Measurements from ENCODE around the gene DCDC1. TPM values are rescaled to one million over a fixed set of nuclear protein-coding genes. Genes with fewer than 3 reads are reported as not detected.
"Not testable (repeated sequence)": the region's sequence is repeated elsewhere in the genome, so short reads cannot be mapped to it uniquely, and the experiment has no call there.

DCDC1 gene
- total and polyA plus RNA-seq, 2 experiments from 2014 or later: 1.1 TPM; not detected in 1

GRCh38 chr11:31323145-31323544 lies 46.4 kb downstream of the DCDC1 start:
- H3K4me3 ChIP-seq: no peak overlapping the region
- no peaks in the 10 kb centered on the region for H3K4me1 ChIP-seq (ENCODE audit: low read depth)
- no peaks in the 10 kb centered on the region for H3K36me3 ChIP-seq
- H3K9me3 ChIP-seq (ENCODE audit: low read depth): no peaks in the 10 kb centered on the region
- no peaks in the 10 kb centered on the region for H3K27me3 ChIP-seq
- no peak for DNase-seq (ENCODE audit: low read depth in 1 of 2, low spot score in 1 of 2)
- TF ChIP-seq, protein P1, sequence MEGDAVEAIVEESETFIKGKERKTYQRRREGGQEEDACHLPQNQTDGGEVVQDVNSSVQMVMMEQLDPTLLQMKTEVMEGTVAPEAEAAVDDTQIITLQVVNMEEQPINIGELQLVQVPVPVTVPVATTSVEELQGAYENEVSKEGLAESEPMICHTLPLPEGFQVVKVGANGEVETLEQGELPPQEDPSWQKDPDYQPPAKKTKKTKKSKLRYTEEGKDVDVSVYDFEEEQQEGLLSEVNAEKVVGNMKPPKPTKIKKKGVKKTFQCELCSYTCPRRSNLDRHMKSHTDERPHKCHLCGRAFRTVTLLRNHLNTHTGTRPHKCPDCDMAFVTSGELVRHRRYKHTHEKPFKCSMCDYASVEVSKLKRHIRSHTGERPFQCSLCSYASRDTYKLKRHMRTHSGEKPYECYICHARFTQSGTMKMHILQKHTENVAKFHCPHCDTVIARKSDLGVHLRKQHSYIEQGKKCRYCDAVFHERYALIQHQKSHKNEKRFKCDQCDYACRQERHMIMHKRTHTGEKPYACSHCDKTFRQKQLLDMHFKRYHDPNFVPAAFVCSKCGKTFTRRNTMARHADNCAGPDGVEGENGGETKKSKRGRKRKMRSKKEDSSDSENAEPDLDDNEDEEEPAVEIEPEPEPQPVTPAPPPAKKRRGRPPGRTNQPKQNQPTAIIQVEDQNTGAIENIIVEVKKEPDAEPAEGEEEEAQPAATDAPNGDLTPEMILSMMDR (IDR thresholded peaks at IDR 0.05; ENCODE audit: low read depth, low read length): no peak
- no peak overlapping the region for H3K27ac ChIP-seq

GRCh38 chr11:31321494-31321893 lies 48.0 kb downstream of the DCDC1 start:
- not testable (repeated sequence) for H3K36me3 ChIP-seq; H3K27ac ChIP-seq; H3K4me1 ChIP-seq (ENCODE audit: low read depth); DNase-seq (ENCODE audit: low read depth in 1 of 2, low spot score in 1 of 2); H3K9me3 ChIP-seq (ENCODE audit: low read depth); H3K27me3 ChIP-seq; H3K4me3 ChIP-seq

- H3K9me3 ChIP-seq (ENCODE audit: low read depth): no peaks in the 10 kb centered on the region
- H3K27ac ChIP-seq: no peak overlapping the region
Observed at GRCh38 chr11:31303644-31304180, 65.8 kb downstream of the DCDC1 start.

GRCh38 chr11:31301549-31302510 lies 67.7 kb downstream of the DCDC1 start:
- Histone ChIP-seq H3K27me3 (no peaks in the 10 kb centered on the region), H3K27ac (no peak overlapping the region), H3K4me1 (ENCODE audit: low read depth) (no peaks in the 10 kb centered on the region), H3K36me3 (no peaks in the 10 kb centered on the region), H3K9me3 (ENCODE audit: low read depth) (no peaks in the 10 kb centered on the region), H3K4me3 (no peak overlapping the region)
- peak in 1 of 2 donors; percentile 4 for DNase-seq (ENCODE audit: low read depth in 1 of 2, low spot score in 1 of 2)
- TF ChIP-seq, protein P1 (IDR thresholded peaks at IDR 0.05; ENCODE audit: low read depth, low read length): no peak

More at GRCh38 chr11:31303644-31304180, 65.8 kb downstream of the DCDC1 start:
- TF ChIP-seq, protein P1 (IDR thresholded peaks at IDR 0.05; ENCODE audit: low read depth, low read length): no peak
- Histone ChIP-seq H3K4me3 (no peak overlapping the region), H3K4me1 (ENCODE audit: low read depth) (no peaks in the 10 kb centered on the region), H3K36me3 (no peaks in the 10 kb centered on the region), H3K27me3 (no peaks in the 10 kb centered on the region)
- no peak for DNase-seq (ENCODE audit: low read depth in 1 of 2, low spot score in 1 of 2)

GRCh38 chr11:31295308-31295707 lies 74.2 kb downstream of the DCDC1 start:
- no peak for DNase-seq (ENCODE audit: low read depth in 1 of 2, low spot score in 1 of 2)
- Histone ChIP-seq H3K9me3 (ENCODE audit: low read depth) (no peaks in the 10 kb centered on the region), H3K4me1 (ENCODE audit: low read depth) (no peaks in the 10 kb centered on the region), H3K4me3 (no peak overlapping the region), H3K27me3 (no peaks in the 10 kb centered on the region), H3K36me3 (no peaks in the 10 kb centered on the region), H3K27ac (no peak overlapping the region)
- TF ChIP-seq, protein P1 (IDR thresholded peaks at IDR 0.05; ENCODE audit: low read depth, low read length): no peak

DNA sequence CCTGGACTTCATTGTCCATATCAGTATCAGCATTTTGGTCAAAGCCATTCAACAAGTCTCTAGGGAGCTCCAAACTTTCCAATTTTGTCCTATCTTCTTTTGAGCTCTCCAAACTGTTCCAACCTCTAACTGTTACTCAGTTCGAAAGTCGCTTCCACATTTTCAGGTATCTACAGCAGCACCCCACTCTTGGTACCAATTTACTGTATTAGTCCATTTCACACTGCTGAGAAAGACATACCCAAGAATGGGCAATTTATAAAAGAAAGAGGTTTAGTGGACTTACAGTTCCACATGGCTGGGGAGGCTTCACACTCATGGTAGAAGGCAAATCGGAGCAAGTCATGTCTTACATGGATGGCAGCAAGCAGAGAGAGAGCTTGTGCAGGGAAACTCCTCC lies 96.0 kb downstream of the DCDC1 start:
- H3K9me3 ChIP-seq (ENCODE audit: low read depth); DNase-seq (ENCODE audit: low read depth in 1 of 2, low spot score in 1 of 2); H3K27ac ChIP-seq; H3K4me3 ChIP-seq; H3K4me1 ChIP-seq (ENCODE audit: low read depth); H3K36me3 ChIP-seq; H3K27me3 ChIP-seq: not testable (repeated sequence)
